Measurements from ENCODE around the gene MYO9B. TPM values are rescaled to one million over a fixed set of nuclear protein-coding genes. Genes with fewer than 3 reads are reported as not detected.

The MYO9B gene
- polyA plus RNA-seq, 5 donors, result 43.6 to 64.8 (median 55.6) TPM

DNA sequence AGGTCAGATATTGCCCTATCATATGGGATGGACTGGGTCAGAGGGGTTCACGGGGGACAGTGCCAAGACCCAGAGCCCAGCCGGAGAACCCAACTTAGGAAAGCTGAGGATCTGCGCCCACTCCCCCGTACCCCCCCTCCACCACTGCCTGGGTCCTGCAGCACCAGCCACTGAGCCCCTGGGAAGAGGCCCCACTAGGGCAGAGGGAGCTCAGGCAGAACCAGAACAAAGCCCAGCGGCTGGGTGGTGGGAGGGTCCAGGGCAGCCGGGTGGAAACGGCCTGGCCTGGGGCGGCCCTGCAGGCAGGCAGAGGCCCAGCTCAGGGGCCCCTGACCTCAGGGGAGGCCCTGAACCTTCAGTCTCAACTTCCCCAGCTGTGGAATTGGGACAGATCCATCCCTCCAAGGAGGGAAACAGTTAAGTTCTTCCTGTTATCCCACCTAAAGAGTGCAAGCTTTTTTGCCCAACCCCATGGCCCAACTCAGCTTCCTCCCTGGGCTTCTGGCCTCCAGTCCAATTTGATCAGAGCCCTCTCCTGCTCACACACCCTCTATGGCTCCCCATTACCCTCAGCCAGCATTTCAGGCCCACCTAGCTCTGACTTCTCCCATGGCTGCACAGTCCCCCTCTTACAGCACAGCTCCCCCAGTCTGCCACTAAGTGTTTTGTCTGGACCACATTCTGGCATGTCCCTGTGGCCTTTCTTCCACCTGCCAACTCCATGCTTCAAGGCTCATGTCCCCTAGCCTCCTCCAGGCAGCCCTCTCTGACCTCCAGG lies 167.0 kb downstream of the MYO9B start:
- no peak for DNase-seq

DNA sequence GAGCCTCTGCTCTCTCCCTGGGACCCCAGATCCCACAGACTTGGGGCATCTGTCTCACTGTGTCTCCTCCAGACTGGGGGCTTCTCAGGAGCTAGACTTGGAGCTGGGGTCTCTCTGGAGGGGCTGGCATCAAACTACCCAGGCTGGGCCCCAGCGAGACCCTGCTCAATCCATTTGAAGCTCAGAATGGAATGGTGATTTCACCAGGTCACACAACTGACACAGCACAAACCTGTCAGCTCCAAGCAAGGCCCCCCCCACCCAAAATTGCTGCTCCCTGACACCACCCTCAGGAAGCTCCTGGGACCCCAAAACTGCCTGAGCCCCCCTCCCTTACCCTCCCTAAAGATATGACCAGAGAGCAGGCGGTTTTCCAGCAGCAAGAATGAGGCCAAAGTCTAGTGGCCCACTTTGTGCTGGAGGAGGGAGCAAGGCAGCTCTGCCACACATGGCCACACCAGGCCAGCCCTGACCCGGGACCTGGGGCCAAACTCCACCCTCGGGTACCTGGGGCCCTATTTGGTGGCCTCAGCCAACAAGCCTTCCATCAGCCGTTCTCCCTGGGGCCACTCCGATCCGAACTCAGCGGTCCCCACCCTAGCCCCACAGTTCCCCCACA lies 167.7 kb downstream of the MYO9B start:
- no peak for DNase-seq

DNA sequence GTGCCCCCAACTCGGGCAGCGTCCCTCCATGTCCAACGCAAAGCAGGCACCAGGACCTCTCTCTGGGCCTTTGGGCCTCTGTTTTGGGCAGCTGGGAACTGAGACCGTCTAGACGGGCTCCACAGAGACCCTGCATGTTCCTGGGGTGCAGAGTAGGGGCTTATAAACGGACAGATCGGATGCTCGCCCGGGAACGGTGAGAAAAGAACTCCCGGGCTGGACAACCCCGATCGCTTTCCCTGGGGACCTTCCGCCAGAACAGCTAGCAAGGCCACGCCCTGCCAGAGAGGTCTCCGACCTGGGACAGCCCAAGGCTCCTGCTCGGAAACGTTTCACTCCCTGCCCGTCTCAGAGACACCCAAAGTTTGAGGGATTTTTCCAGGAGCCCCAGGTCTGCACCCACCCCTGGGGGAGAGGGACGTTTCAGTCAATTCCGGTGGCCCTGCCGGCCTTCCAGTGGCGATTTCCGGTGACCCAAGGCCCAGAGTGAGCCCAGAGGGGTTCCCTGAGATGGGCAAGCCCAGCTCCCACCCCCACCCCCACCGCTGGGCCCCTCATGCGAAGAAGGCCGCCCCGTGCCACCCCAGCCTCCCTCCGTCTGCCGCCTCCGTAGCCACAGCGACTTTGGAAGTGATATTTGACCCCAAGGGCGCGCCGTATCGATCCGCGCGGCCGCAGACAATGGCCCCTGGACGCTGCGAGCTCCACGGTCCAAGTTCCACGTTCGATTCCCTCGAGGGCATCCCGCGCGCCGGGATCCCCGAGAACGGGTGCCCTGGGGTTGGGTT lies 168.4 kb downstream of the MYO9B start:
- no peak for DNase-seq

DNA sequence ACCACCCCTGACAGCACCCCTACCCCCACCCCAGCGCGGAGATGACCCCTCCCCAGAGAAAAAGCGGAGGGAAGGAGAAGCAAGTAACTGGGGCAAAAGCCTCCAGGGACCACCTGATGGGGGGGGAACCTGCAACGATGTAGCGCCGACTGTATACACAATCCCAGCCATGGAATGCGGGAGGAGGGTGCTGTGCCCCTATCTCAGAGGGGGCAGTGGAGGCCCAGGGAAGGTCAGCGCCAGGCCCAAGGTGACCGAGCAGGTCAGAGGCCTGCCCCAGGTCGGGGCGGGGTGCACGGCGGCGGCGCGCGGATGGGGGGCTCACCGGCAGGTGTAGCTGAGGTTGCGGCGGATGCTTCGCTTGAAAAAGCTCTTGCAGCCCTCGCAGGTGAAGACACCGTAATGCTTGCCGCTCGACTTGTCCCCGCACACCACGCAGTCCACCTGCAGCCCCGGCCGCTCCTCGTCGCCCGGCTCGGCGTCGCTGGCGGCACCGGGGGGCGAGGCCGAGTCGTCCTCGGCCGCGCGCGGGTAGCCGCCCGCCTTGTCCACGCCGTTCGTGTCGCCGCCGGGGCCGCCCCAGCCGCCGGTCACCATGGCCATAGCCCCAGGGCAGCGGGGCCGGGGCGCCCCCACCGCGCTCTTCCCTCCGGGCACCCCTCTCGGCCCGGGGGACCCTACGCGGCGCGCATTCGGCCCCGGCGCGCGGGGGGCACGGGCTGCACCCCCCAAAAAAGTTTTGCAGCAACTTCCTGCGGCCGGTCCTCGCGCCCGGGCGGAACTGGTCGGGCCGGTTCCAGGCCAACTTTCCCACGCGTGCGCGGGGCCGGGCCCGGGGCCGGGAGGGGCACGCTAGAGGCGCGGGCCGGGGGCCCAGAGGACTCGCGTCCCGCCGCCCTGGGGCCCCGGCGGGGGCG lies 169.3 kb downstream of the MYO9B start:
- peak in 1 of 2 donors; percentile 40 for DNase-seq

DNA sequence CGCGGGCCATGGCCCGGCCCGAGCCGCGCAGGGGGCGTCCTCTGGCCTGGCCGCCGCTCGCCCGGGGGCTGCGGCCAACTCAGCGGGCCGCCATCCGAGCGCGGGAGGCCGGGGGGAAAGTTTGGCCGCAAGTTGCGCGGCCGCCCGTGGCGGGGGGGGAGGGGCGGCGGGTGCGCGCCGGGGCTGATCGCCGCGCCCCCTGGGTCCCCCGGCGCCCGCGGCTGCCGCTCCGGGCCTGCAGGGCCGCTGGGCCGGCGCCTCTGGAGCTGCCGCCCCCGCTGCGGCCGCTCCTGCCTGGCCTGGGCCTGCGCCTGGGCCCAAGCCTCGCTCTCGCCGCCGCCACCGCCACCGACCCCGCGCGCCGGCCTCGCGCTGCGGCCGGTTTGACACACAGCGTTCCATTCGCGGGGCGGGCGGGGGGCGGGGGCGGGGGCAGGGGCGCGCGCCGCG lies 170.0 kb downstream of the MYO9B start, which contains the start of gene NR2F6:
Gene NR2F6 (minus strand): TSS at position 385 of the 450 bp plus-strand sequence. CDS start 699 bp downstream, outside the sequence.
- no peak for DNase-seq

DNA sequence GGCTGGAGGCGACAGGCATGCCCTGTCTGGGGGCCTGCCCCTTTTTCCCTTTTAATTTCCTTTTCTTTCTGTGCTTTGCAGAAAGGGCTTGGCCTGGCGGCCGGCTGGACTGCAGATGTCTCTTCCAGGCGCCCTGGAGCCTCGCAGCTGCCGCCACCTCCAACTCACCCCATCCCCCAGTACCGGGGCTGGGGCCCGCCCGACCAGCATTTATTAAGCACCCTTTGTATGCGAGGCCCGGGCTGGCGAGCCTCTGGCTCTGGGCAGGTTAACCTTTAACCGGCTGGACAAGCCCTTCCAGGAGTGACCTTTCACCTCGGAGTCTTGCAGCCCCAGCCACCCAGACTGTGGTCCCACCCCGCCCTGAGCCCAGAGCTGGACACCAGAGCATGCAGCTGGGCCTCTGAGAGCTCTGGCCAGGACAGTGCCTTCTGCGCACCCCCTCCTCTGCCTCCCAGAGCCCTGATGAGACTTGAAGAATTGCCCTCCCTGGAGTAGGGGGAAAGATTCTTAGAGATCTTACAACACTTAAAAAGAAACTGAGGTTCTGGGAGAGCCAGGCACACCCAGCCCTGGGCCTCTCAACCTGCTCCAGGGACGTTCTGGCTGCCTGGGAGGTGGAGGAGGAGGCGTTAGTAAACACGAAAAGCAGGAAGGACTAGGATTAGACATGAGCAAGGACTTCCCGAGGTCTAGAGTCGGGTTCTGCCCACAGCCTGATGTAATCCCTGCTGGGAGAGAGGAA lies 171.3 kb downstream of the MYO9B start:
- peak in 1 of 2 donors; percentile 48 for DNase-seq

DNA sequence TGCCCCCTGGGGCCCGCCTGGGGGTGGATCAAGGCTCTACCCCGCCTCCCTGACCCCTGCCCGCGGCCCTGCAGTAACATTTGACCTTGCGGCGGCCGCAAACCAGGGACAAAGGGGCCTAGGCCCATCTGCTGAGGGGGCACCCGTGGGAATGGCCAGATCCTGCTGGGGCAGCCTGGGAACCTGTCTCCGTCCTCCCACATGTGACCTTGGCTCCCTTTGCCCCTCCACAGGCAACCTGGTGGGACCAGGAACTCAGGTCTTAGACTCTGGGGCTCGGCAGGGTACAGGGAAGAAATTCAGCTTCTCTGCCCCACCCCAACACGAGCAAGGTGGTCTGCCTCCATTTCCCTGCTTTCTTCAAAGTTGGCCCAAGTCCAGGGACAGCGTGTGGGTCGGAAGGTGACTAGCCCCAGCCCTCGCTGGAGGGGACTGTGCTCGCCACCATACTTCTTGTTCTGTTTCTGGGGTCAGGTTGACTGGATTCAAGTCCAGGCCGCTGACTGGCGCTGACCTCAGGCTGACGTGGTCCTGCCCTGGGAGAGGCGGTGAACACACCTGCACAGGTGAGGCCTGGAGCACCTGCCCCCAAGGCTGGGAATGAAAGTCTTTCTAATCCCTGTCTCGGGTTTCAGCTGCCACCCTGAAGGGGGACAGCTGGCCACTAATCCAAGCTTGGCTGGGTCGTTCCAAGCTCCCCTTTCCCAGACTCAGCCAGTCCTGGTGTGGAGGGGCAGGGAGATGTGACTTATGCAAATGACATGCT lies 172.6 kb downstream of the MYO9B start:
- no peak for DNase-seq

DNA sequence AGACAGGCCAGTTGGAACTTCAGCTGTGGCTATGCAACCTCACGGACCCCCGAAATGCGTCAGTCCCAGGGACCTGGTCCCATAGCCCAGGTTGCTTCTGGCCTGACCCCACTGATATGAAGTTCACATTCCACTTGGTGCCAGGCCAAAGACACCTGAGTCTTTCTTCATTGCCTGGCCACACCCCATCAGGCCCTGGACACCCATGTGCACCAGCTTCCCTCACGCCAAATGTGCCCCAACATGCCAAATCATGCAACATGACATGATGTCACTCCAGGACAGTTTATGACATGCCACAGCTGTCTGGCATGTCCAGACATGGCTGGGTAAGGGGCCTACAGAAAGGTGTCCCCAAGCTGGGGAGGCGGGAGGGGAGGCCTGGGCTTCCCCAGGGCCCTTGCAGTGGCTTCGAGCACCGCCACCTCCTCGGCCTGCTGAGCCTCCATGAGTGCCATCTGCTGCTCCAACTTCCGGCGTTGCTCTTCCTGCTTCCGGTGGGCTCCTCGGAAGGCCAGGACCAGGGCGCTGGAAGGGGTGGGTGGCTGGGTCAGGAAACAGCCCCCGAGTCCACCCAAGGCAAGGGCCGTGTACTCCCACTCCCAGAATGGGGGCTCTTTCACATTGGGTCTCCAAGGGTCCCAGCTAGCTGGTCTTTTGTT lies 174.4 kb downstream of the MYO9B start:
- no peak for DNase-seq

DNA sequence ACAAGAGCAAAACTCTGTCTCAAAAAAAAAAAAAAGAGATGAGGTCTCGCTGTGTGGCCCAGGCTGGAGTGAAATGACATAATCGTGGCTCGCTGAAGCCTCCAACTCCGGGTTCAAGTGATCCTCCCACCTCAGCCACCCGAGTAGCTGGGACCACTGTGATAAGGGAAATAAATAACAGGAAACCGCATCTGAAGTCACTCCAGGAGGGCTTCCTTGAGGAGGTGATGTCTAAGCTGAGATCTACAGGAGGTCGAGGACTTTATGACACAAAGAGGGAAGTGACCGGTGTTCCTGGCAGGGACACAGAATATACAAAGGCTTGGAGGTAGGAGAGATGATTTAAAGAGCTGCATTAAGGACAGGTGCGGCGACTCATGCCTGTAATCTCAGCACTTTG lies 179.1 kb downstream of the MYO9B start:
- DNase-seq, result no peak

DNA sequence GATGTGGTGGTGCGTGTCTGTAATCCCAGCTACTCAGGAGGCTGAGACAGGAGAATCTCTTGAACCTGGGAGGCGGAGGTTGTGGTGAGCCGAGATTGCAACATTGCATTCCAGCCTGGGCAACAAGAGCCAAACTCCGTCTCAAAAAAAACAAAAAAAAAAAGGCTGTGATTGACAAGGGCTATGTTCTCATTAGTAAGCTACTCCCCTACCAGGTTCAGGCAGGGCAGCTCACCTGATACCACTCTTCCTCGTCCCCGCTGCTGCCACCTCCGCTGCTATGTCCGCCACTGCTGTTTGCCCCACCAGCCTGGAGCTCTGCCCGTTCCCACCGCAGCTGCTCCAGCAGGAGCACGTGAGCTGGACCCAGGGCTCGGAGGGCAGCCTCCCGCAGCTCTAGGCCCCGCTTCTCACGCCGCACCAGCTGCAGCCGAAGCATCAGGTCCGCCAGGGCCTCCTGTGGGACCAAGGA lies 179.6 kb downstream of the MYO9B start:
- DNase-seq, result no peak

DNA sequence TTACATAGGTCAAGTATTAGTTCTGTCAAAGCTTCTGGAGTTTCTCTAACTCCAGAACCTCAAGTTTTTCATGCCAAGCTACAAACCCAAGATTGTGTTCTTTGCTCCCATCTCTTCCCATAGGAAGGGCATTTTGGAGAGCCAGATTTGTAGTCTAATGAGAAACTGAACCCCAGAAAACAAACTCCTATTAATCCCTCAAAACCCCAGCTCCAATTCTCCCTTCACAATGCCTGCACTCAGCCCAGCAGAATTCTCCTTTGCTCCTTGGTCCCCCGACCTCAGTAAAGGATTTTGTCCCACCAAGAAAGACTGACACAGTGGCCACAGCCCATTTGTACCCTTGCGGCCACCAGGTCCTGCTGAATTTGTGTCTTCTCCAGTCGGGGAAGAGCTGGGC lies 180.6 kb downstream of the MYO9B start:
- DNase-seq, result no peak

DNA sequence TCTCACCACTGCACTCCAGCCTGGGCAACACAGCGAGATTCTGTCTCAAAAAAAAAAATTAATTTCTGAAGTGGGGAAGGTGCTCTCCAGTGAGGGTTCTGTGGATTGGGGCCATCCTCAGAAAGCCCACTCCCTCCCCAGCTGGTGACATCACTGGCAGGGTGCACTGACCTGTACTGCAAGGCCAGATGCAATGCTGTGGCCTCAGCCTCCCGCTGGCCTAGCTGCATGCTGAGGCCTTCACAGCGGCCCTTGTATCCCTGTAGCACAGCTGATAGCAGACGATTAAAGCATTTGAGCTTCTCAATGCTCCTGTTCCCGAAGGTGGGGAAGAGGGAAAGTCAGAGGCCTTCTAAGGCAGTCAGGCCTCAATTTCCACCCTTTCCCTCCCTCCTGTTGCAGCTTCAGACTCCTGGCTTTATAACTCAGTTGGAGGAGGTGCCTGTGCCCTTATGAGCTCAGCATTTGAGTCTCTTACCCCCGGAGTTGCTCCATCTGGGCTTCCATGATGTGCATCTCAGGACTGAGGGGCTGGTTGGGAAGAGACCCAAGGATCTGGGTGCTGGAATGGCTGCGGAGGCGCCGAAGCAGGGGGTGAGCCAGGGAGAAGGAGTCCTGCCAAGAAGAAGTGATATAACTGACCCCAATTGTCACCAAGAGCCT lies 183.7 kb downstream of the MYO9B start:
- DNase-seq, result no peak

DNA sequence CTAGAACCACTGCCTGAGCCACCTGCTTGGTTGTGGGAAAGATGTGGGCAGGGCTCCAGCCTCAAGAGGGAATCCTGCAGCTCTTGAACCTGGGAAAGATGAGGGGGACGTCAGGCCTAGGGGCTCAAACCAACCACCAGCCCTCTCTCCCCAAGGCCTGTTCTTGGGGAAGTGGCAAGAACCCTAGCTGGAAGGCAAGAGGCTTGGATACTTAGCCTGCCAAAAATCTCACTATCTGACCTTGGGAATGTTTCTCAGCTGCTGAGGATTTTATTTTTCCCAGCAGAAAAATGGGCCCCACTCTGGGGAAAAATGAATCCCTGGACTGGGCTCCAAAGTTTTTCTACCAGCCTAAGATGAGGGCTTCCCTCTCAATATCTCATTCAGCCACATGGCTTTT lies 184.4 kb downstream of the MYO9B start:
- DNase-seq, result no peak

DNA sequence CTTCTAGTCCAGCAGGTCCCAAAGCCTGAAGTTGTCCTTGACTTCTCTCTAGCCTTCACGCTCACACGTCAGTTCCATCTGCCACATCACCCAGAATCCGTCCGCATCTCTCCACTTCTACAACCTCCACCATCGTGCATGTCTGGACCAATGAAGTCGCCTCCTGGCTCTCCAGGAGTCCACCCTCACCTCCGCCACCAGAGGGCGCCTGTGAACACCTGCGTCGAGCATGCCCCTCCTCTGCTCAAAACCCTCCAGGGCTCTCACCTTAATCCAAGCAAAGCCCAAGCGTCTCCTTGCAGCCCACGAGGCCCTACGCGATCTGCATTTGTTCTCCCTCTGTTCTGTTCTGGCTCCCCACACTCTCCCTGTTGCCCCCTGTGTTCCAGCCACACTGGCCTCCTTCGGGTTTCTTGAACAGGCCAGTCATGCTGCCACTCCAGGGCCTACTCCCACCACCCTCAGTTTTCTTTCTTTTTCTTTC lies 185.3 kb downstream of the MYO9B start:
- peak in 1 of 2 donors; percentile 53 for DNase-seq

DNA sequence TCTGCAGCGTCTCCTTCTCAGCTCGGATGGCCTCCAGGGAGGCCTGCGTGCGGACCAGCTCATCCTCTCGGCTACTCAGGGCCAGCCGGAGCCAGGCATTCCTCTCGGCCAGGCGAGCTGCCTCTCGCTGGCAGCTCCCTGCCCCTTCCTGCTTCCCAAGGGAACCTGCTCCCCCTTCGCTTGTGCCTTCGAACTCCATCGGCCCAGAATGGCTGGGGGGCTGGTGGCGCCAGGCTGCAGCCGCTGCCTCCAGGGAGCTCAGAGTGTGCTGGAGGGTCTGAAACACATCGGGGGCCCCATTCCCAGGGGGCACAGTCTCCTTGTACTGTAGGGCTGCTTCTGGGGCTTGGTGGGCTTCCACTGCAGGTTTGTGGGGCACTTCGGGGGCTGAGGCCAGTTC lies 187.0 kb downstream of the MYO9B start:
- DNase-seq, result no peak

Data from right lung (tissue), 5 donors.